Measurements from ENCODE around the gene ECE1.

- TF ChIP-seq CTCF (IDR thresholded peaks at IDR 0.05) (no peak), POLR2A (IDR thresholded peaks at IDR 0.05) (no peak)
Observed at GRCh38 chr1:21266119-21266774, 24.0 kb downstream of the ECE1 start.
